LoVo (cell line): ENCODE results near the gene SARDH.
"Not testable (repeated sequence)": the region's sequence is repeated elsewhere in the genome, so short reads cannot be mapped to it uniquely, and the experiment has no call there.

Source experiments
- DNase-seq: peaks from one replicate; pipeline ENCODE4 v3.0.0-alpha.2; 2016; ENCODE audit warnings: low spot score

Gene SARDH

GRCh38 chr9:133685653-133686609 lies 52.2 kb downstream of the SARDH start:
- DNase-seq: no peak

DNA sequence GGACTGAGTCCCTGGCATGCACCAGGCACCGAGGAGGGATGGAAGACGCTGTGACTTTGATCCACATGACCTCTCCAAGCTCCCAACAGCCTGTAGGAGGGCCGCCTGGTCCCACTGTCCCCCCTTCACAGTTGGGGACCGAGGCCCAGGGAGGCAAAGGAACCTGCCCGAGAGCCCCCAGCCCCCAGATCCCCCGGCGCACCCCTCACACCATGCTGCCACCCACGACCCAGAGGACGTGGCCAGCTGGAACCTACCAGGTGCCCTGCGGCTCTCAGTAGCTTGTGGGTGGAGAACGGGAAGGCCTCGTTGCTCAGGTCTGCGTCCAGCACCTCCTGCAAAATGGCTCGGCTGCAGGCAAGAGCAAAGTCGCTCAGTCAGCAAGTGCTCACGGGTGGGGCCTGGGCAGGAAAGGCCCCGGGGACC lies 53.2 kb downstream of the SARDH start:
- DNase-seq: no peak

GRCh38 chr9:133684121-133684935 lies 53.8 kb downstream of the SARDH start:
- DNase-seq: no peak

- no peak for DNase-seq
Measured at GRCh38 chr9:133683586-133684120, 54.5 kb downstream of the SARDH start.

- no peak for DNase-seq
Measured at GRCh38 chr9:133682818-133683585, 55.1 kb downstream of the SARDH start.

DNA sequence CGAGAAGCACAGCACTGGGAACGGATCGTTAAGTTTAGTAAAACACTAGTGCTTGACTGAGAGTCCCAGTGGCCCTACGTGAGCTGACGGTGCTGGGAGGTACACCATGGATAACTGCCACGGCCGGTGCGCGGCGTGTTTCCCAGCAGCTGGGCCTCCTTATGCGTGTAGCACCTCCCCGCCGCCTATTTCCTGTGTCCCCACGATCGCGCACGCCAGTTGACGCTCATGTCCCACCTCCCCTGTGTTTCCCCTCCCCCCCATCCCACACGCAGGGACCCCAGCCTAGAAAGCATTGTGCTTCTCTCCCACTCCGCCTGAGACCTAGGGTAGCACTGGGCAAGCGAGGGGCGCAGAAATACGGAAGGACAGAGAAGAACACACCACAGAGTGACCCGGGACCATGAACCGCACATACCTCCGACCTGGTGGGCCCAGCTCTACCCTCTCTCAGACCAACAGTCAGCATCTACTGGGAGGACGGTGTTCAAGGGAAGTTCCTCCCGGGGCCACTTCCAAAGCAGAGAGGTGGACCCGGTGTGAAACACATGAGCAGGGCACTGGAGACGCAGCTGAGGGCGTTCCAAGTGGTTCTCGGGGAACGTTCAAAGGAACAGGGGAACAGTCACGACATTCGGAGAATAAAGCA lies 56.4 kb downstream of the SARDH start:
- no peak for DNase-seq

DNA sequence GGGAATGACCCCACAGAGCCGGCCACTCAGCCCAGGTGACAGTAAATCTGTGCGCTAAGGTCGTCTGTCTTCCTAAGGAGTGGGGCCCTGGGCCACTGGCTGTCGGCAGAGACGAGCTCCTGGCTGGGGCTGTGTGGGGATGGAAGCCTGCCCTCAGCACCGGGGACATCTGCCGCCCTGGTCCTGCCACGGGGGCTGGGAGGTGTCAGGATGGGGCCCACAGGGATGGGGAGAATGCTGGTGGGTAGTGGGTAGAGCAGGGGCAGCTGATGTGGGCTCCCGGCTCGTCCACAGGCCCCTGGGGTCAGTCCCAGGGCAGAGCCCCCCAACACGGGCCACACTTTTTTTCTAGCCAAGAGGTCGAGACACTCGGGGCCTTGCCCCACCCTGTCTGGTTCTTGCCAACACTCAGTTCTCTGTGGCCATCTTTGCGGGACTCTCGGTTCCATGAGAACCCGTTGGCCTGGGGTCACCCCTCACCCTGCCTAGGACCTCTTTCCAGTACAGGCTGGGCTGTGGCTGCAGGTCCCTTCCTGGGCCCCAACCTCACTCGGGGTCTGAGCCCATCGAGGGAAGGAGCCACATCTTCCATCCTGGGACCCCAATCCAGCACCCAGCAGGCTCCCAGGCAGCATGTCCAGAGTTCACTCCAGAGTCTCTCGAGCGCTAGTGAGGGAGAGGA lies 57.0 kb downstream of the SARDH start:
- no peak for DNase-seq

DNA sequence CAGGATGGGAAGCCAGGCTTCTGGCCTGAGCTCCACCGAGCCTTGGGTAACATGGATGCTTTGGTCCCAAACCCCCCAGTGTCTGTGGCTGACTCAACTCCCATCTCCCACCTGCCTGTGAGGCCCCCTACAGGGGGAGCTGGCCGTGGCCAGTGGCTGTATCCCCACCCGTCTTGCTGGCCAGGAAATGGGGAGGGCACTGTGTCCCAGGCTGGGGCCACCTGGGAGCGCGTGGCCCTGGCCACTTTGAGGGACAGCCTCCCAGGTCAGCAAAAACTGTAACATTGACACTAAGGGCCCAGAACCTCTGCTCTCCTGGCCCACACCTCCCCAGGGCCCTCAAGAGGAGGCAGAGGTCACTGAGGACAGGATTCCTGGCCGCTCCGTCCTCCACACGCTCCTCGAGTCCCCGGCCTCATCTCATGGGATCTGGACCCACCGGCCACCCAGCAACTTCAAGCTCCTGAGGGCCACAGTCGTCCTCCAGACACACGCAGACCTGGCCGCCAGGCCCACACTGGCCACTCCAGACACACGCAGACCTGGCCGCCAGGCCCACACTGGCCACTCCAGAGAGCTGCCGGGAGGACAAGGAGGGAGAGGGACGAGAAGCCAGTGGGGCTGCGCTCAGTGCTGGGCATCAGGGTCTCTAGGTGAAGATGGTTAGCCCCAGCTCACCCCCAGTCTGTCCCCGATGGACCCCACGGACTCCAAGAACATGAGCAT lies 57.7 kb downstream of the SARDH start:
- no peak for DNase-seq

GRCh38 chr9:133679466-133680061 lies 58.6 kb downstream of the SARDH start:
- DNase-seq: no peak

DNA sequence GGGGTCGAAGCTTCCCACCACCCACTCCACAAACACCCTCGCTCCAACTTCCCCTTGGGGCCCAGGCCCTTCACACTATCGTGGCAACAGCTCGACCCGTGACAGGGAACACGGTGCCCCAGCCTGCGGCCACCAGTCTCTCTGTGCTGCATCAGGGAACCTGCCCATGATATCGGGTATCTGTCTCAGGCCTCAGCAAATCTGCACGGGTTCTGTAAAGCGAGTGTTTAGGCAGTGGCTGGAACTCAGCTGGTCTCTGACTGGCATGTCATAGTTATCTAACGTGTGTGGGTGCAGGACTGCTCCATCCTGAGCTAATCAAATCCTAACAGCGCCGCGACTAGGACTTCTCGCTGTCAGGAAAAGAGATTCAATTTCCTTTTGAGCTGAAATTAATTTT lies 59.1 kb downstream of the SARDH start:
- DNase-seq: no peak

- no peak for DNase-seq
Measured at GRCh38 chr9:133677126-133678010, 60.8 kb downstream of the SARDH start.

DNA sequence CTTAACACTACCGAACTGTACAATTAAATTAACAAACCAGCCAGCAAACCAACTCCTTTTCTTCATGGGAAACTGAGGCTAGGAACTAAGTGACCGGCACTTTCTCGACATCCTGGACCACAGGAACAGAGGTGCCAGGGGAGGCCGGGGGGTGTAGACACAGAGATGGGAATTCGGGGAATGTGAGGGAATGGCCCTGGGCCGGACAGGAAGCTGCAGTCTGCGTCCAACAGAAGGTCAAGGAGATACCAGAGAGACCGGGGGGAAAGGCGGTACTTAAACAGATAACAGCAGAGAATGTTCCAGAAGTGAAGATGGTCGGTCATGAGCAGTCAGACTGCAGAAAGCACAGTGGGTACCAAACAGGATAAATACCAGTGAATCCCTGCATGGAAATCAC lies 61.7 kb downstream of the SARDH start:
- DNase-seq: no peak

GRCh38 chr9:133675796-133676195 lies 62.4 kb downstream of the SARDH start:
- DNase-seq: not testable (repeated sequence)

- no peak for DNase-seq
Measured at GRCh38 chr9:133674091-133674490, 64.1 kb downstream of the SARDH start.

DNA sequence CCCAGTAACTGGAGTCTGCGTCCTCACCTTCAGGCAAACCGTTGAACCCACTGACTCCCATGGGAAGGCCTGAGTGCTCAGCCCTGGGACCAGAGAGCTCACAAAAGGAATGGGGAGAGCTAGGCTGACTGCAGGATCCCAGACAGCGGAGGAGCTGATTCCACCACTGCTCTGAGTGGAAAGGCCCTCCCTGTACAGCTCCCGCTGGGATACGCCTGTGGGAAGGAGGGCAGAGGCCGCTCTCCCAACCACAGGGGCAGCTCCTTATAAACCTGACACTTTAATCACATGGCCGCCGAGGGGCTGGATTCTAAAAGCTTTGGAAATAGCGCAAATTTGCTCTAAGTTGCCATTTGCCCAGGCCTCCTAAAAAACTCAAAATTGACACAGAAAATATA lies 64.9 kb downstream of the SARDH start:
- no peak for DNase-seq

DNA sequence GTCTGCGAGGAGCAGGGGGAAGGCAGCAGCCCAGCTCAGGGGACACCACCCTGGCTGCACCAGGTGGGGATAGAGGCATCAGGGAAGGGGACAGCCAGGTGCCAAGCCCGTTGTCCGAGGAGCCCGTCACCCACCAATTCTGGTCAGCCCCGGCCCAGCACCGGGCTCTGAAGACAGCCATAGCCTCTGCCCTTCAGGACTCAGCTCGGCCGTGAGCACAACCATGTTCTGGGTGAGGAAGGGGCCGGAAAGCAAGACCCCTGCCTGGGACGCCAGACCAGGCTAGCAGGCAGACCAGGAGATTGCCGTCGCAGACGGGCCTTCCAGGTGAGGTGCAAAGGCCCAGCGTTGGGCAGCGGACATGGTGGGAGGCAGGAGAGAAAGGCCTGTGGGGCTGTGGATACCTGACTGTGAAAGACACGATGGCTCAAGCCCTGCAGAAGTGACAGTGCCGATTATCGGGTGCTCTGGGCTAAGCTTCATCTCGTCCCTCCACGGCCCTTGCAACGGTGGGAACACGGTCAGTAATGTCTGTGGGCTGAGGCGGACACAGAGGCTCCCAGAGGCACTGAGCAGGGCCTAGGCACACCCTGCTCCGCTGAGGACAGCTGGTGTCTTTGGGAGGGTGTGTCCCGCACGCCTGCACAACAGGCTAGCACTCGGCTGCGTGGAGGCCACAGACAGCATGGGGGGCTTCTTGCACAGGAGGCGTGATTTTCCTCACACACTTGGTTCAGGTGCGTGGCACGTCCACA lies 65.5 kb downstream of the SARDH start:
- DNase-seq: no peak

DNA sequence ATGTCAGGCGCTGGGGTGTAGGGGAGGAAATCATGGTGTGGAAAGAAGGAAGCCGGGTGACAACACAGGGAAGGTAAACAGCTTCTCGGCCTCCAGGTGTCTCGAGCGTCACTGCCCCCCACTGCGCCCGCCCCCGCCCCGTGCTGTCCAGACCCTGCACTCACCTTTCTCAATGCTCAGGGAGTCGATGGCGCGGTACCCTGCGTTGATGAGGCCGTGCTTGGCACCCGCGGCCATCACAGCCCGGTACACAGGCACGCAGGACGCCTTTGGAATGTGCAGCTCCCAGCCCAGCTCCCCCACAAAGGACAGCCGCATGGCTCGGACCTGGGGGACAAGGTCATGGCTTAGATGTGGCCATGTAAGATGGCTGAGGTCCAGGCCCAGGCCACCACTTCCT lies 66.8 kb downstream of the SARDH start:
- DNase-seq: no peak

DNA sequence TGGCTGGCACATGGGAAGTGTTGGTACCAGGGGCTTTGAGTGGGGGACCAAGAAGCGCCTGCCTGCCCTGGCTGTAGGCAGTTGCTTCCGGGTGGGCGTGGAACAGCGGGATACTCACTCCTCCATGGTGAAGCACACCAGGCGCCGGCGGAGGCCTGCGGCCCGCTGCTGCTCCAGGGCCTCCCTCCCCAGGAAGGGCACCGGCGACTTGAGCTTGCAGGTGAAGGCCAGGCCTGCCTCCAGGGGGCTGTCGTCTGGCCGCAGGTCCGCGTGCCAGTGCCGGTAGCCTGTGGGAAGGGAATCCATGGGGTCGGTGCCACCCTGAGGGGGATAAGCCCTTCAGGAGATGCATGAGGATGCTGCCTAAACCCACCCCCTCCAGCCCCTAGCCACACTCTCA lies 67.7 kb downstream of the SARDH start:
- no peak for DNase-seq
